ENCODE results near the gene KCNQ4.

DNA sequence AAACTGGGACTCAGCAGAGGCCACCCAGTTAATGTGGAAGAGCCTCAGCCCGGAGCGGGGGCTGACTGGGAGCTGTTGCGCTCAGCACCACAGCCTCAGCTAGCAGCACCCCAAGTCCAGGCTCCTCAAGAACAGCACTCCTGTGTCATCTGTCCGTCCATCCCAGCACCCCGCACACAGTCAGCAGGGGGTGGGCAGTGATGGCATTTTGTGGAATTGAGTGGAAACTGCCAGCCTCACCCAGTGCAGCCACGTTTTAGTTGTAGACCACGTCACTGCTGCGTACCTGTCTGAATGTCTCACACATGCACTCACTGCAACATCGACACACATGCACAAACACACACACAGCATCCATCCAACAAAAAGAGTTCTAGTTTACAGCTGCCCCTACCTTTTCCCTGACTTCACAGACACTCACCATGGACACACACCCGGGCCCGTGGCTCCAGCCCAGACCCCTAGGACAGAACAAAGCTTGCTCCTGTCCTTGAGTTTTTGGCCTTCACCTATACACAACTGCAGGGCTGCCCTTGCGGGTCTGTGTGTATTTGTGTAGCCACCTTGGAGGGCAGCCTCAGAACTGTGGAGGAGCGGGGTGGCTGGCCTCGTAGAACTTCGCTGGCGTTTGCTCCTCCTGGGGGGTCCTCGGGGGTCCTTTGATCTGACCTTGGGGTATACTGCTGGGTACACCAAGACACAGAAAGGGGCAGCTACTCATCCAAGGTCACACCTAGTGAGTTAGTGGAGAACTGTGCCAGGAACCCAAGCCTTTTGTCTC, 5.2 kb downstream of the KCNQ4 start:
- TF ChIP-seq, protein P1, sequence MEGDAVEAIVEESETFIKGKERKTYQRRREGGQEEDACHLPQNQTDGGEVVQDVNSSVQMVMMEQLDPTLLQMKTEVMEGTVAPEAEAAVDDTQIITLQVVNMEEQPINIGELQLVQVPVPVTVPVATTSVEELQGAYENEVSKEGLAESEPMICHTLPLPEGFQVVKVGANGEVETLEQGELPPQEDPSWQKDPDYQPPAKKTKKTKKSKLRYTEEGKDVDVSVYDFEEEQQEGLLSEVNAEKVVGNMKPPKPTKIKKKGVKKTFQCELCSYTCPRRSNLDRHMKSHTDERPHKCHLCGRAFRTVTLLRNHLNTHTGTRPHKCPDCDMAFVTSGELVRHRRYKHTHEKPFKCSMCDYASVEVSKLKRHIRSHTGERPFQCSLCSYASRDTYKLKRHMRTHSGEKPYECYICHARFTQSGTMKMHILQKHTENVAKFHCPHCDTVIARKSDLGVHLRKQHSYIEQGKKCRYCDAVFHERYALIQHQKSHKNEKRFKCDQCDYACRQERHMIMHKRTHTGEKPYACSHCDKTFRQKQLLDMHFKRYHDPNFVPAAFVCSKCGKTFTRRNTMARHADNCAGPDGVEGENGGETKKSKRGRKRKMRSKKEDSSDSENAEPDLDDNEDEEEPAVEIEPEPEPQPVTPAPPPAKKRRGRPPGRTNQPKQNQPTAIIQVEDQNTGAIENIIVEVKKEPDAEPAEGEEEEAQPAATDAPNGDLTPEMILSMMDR (IDR thresholded peaks at IDR 0.05; ENCODE audit: extremely low read depth in 1 of 2, insufficient read depth in 1 of 2, low read depth in 1 of 2, low read length in 2 of 2): no peak
- no peak for TF ChIP-seq EZH2 (IDR thresholded peaks at IDR 0.05; ENCODE audit: borderline replicate concordance, low read depth, low read length, severe bottlenecking)
